Measurements from ENCODE around the gene LETMD1.

DNA sequence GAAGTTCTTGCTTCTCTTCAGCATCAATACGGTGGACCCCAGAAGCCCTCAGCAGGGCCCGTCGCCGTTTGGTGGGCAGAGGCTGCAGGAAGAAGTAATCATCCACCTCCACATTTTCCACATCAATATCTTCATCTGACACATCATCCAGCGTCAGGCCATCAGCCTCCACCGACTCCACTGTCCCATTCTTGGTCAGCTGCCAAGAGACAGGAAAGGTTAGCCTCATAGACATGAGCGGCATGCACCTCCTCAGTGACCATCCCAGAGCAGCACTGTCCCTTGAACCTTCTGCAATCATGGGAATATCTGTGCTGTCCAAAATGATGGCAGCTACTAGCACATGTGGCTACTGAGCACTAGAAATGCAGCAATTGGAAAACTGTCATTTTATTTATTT lies 19.6 kb downstream of the LETMD1 start:
- TF ChIP-seq, protein P1, sequence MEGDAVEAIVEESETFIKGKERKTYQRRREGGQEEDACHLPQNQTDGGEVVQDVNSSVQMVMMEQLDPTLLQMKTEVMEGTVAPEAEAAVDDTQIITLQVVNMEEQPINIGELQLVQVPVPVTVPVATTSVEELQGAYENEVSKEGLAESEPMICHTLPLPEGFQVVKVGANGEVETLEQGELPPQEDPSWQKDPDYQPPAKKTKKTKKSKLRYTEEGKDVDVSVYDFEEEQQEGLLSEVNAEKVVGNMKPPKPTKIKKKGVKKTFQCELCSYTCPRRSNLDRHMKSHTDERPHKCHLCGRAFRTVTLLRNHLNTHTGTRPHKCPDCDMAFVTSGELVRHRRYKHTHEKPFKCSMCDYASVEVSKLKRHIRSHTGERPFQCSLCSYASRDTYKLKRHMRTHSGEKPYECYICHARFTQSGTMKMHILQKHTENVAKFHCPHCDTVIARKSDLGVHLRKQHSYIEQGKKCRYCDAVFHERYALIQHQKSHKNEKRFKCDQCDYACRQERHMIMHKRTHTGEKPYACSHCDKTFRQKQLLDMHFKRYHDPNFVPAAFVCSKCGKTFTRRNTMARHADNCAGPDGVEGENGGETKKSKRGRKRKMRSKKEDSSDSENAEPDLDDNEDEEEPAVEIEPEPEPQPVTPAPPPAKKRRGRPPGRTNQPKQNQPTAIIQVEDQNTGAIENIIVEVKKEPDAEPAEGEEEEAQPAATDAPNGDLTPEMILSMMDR (conservative IDR thresholded peaks at IDR 0.05; ENCODE audit: low read length), result no peak
- TF ChIP-seq EZH2phosphoT487 (IDR thresholded peaks at IDR 0.05; ENCODE audit: borderline replicate concordance), result no peak
